Measurements from ENCODE around the gene MBNL2.

Gene MBNL2

DNA sequence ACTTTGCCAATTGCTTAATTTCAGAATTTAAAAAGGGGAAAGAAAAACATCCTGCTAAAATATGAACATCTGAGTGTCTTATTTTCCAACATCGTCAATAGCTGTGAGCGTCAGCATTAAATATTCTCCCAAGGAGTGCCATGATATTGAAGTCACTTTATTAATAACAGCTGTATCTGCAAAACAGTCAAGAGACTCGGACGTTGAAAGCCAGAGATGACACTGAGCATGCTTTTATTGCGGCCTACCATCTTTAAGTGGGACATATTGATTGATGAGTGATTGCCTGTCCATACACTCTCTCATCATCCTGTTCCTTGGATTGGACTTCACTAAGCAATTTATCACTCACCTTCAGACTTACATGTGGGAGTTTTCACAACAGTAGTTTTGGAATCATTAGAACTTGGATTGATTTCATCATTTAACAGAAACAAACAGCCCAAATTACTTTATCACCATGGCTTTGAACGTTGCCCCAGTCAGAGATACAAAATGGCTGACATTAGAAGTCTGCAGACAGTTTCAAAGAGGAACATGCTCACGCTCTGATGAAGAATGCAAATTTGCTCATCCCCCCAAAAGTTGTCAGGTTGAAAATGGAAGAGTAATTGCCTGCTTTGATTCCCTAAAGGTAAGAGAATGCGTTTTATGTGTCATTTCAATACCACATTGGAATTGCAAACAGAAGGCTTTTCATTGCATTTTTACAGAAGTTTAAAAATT, 53.8 kb downstream of the MBNL2 start:
- Histone ChIP-seq H2AFZ (ENCODE audit: low read length) (no peak overlapping the region), H3K4me1 (ENCODE audit: low read length) (no peaks in the 10 kb centered on the region), H3K4me3 (ENCODE audit: low read length) (no peak overlapping the region), H3K79me2 (ENCODE audit: low read length) (peaks cover 82% of the 10 kb centered on the region), H4K20me1 (ENCODE audit: insufficient read depth, low read length) (no peaks in the 10 kb centered on the region), H3K36me3 (replicated peaks; ENCODE audit: insufficient read depth, low read length) (peaks cover 4% of the 10 kb centered on the region), H3K9ac (ENCODE audit: low read length) (no peak overlapping the region), H3K9me2 (replicated peaks; ENCODE audit: insufficient read depth, low read length) (no peaks in the 10 kb centered on the region), H3K27ac (ENCODE audit: low read length) (no peak overlapping the region), H3K9me3 (replicated peaks; ENCODE audit: insufficient read depth, low read length) (no peaks in the 10 kb centered on the region), H3F3A (ENCODE audit: insufficient read depth, low read length) (no peaks in the 10 kb centered on the region), H3K4me2 (ENCODE audit: low read depth, low read length) (no peak overlapping the region), H3K27me3 (replicated peaks; ENCODE audit: insufficient read depth, low read length) (no peaks in the 10 kb centered on the region)
- no peak for TF ChIP-seq EZH2phosphoT487 (IDR thresholded peaks at IDR 0.05; ENCODE audit: low read length)
- TF ChIP-seq EZH2 (optimal IDR thresholded peaks at IDR 0.05; ENCODE audit: low read depth, low read length) = no peak
- TF ChIP-seq, protein P1, sequence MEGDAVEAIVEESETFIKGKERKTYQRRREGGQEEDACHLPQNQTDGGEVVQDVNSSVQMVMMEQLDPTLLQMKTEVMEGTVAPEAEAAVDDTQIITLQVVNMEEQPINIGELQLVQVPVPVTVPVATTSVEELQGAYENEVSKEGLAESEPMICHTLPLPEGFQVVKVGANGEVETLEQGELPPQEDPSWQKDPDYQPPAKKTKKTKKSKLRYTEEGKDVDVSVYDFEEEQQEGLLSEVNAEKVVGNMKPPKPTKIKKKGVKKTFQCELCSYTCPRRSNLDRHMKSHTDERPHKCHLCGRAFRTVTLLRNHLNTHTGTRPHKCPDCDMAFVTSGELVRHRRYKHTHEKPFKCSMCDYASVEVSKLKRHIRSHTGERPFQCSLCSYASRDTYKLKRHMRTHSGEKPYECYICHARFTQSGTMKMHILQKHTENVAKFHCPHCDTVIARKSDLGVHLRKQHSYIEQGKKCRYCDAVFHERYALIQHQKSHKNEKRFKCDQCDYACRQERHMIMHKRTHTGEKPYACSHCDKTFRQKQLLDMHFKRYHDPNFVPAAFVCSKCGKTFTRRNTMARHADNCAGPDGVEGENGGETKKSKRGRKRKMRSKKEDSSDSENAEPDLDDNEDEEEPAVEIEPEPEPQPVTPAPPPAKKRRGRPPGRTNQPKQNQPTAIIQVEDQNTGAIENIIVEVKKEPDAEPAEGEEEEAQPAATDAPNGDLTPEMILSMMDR (IDR thresholded peaks at IDR 0.05; ENCODE audit: low read length) = no peak
- no peak for DNase-seq

DNA sequence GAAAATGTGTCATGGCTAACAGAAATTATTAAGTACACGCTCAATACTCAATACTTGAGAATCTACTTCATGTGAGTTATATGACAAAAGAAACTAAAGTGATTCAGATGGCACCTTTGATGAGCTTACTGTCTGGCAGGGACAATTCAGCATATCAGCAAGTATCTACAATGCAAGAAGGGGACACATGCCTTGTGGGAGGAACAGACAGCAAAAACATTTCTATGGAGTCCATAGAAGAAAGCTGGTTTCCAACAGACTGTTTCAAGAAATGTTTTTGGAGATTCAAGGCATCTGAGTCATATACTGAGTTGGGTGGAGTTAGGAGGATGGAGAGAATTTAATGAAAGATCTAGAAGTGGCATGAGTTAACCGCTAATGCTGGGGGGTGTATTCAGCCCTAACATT, 54.7 kb downstream of the MBNL2 start:
- no peaks in the 10 kb centered on the region for H3K4me1 ChIP-seq (ENCODE audit: low read length)
- no peaks in the 10 kb centered on the region for H4K20me1 ChIP-seq (ENCODE audit: insufficient read depth, low read length)
- H3K4me2 ChIP-seq (ENCODE audit: low read depth, low read length) = no peak overlapping the region

DNA sequence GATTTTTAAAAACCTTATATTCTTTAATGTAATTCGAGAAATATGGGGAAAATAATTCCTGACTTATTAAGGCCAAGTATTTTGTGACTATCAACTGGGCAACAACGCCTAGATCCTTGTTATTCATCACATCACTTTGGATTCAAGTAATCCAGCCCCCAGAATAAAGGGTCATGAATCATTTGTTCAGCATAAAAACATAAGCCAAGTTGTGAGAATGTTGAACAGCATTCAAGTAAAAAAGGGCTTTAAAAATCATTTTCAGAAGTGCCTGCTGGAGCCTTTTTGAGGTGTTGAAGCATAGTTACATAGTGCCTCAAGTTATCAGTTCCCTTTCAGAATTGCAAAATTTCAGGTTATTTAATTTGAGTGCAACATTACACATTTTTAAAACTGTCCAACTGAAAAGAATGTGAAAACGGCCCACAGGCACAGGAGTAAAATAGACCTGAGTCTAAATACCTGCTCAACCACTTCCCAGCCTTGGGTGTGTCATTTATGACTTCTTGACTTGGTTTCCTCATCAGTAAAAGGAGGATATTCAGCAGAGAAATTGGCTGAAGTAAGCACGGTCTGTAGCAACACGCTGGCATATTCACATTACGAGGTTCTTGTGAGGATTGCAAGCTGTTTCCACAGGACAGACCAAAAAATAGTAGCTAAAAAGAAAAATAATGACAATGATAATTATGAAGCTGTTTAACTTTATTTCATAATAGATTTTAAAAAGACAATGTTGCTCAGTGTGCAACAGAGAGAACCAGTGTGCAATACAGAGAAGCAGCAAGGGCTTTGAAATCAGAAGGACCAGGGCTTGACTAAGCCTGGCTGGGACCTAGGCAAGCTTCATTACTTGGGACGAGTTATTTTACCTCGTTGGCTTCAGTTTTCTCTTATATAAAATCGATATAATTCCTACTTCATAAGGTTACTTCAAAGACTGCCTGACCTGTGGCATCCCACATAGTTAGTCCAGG, 56.6 kb downstream of the MBNL2 start:
- Histone ChIP-seq H4K20me1 (ENCODE audit: insufficient read depth, low read length) (no peaks in the 10 kb centered on the region), H3K36me3 (replicated peaks; ENCODE audit: insufficient read depth, low read length) (peaks cover 4% of the 10 kb centered on the region), H3K4me1 (ENCODE audit: low read length) (0 out of 2 replicates have a peak, but pooled peaks cover 4% of the 10 kb centered on the region), H3K9me2 (replicated peaks; ENCODE audit: insufficient read depth, low read length) (no peaks in the 10 kb centered on the region), H3K27me3 (replicated peaks; ENCODE audit: insufficient read depth, low read length) (no peaks in the 10 kb centered on the region), H2AFZ (ENCODE audit: low read length) (no peak overlapping the region), H3K4me2 (ENCODE audit: low read depth, low read length) (no peak overlapping the region), H3F3A (ENCODE audit: insufficient read depth, low read length) (no peaks in the 10 kb centered on the region), H3K9me3 (replicated peaks; ENCODE audit: insufficient read depth, low read length) (no peaks in the 10 kb centered on the region), H3K27ac (ENCODE audit: low read length) (no peak overlapping the region), H3K9ac (ENCODE audit: low read length) (no peak overlapping the region), H3K79me2 (ENCODE audit: low read length) (peaks cover 94% of the 10 kb centered on the region), H3K4me3 (ENCODE audit: low read length) (no peak overlapping the region)
- TF ChIP-seq EZH2phosphoT487 (IDR thresholded peaks at IDR 0.05; ENCODE audit: low read length) (no peak), EZH2 (optimal IDR thresholded peaks at IDR 0.05; ENCODE audit: low read depth, low read length) (no peak)
- TF ChIP-seq, protein P1 (IDR thresholded peaks at IDR 0.05; ENCODE audit: low read length) = no peak
- no peak for DNase-seq

More for the DNA sequence above, 54.7 kb downstream of the MBNL2 start:
- TF ChIP-seq EZH2phosphoT487 (IDR thresholded peaks at IDR 0.05; ENCODE audit: low read length) (no peak), EZH2 (optimal IDR thresholded peaks at IDR 0.05; ENCODE audit: low read depth, low read length) (no peak)
- TF ChIP-seq, protein P1 (IDR thresholded peaks at IDR 0.05; ENCODE audit: low read length) = no peak
- Histone ChIP-seq H3K27me3 (replicated peaks; ENCODE audit: insufficient read depth, low read length) (no peaks in the 10 kb centered on the region), H3K4me3 (ENCODE audit: low read length) (no peak overlapping the region), H3K36me3 (replicated peaks; ENCODE audit: insufficient read depth, low read length) (peaks cover 4% of the 10 kb centered on the region), H3K9me2 (replicated peaks; ENCODE audit: insufficient read depth, low read length) (no peaks in the 10 kb centered on the region), H3F3A (ENCODE audit: insufficient read depth, low read length) (no peaks in the 10 kb centered on the region), H3K9me3 (replicated peaks; ENCODE audit: insufficient read depth, low read length) (no peaks in the 10 kb centered on the region), H3K9ac (ENCODE audit: low read length) (no peak overlapping the region), H3K27ac (ENCODE audit: low read length) (no peak overlapping the region), H3K79me2 (ENCODE audit: low read length) (peaks cover 88% of the 10 kb centered on the region), H2AFZ (ENCODE audit: low read length) (no peak overlapping the region)
- no peak for DNase-seq

Data from MM.1S (cell line).